NOMO-1 treated with DMSO at 0.1 percent for 48 hours (cell line): ENCODE results near the gene YIPF4.
"Not testable (repeated sequence)": the region's sequence is repeated elsewhere in the genome, so short reads cannot be mapped to it uniquely, and the experiment has no call there.

Source experiments
- DNase-seq: peaks from one replicate; lab custom pipeline; 2025; ENCODE audit not compliant: unreplicated experiment; lab: John Stamatoyannopoulos, UW

YIPF4 gene

DNA sequence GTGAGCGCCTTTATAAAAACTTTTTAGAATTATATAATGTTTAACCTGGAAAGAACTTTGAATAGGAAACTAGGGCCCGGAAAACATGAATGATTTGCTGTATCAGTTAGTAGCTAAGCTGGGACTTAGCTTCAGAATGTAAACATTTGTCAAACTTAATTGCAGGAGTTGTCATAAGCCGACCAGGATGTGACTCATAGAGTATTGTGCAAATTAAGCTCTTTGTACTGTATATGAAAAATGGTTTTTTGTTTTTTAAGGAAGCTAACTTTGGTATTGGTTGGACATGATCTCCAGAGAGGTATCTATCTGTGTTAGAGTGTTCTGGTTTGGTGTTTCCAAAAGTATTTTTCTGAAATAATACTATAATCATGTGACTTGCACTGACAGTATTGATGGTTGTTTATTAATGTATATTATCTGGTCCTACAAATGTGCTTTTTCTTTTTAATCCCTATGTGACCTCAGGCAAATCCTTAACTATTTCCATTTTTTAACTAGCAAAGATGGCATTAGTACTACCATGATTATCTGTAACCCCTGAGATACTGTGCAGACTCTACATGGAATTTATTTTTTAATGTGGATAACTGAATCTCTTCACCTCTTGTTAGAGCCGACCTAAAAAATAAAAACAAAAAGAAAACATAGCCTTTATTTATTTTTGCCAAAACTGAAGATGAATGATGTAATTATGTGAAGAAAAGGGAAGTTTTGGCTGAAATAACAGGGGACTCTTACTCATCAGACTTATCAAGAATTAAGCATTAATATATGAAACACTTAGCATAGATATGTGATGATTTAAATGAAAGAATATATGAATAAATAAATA is 11.7 kb downstream of the YIPF4 start:
- DNase-seq: peak; percentile 95

DNA sequence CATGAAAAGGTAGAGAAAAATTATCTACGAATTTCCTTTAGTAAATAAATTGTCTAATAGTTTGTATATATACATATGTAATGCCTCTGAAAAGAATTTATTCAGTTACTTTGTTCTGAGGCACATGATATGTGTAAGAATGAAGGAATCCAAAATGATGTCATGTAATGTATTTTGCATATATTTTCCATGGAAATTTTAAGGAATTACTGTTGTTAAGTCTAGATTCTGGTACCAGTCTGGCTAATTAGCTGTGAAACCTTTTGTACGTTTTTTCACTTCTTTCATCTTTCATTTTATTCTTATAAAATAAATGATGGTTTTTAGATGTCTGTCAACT is 12.3 kb downstream of the YIPF4 start:
- no peak for DNase-seq

DNA sequence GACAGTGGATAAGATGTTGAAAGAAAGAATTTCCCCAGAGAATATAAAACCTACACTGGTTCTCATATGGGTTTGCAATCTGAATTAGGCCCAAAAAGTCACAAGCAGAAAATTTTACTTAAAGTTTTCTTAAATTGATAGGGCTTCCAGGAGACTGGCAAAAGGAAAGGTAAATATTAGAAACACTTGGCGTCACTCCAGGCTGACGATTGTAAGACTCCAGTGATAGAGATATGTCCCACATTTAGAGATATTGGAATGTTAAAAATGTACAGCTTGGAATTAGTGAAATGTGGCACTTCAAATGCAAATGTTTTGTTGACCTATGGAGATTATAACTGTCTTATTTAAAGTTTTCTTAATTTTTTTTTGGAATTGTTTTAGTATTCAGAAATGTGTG is 14.0 kb downstream of the YIPF4 start:
- no peak for DNase-seq

DNA sequence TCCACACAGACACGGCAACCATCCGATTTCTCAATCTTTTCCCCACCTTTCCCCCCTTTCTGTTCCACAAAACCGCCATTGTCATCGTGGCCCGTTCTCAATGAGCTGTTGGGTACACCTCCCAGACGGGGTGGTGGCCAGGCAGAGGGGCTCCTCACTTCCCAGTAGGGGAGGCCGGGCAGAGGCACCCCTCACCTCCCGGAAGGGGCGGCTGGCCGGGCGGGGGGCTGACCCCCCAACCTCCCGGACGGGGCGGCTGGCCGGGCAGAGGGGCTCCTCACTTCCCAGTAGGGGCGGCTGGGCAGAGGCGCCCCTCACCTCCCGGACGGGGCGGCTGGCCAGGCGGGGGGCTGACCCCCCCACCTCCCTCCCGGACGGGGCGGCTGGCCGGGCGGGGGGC is 15.8 kb downstream of the YIPF4 start:
- not testable (repeated sequence) for DNase-seq

DNA sequence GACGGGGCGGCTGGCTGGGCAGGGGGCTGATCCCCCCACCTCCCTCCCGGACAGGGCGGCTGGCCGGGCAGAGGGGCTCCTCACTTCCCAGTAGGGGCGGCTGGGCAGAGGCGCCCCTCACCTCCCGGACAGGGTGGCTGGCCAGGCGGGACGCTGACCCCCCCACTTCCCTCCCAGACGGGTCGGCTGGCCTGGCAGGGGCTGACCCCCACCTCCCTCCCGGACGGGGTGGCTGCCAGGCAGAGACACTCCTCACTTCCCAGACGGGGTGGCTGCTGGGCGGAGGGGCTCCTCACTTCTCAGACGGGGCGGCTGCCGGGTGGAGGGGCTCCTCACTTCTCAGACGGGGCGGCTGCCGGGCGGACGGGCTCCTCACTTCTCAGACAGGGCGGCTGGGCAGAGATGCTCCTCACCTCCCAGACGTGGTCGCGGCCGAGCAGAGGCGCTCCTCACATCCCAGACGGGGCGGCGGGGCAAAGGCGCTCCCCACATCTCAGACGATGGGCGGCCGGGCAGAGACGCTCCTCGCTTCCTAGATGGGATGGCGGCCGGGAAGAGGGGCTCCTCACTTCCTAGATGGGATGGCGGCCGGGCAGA is 16.4 kb downstream of the YIPF4 start:
- not testable (repeated sequence) for DNase-seq

DNA sequence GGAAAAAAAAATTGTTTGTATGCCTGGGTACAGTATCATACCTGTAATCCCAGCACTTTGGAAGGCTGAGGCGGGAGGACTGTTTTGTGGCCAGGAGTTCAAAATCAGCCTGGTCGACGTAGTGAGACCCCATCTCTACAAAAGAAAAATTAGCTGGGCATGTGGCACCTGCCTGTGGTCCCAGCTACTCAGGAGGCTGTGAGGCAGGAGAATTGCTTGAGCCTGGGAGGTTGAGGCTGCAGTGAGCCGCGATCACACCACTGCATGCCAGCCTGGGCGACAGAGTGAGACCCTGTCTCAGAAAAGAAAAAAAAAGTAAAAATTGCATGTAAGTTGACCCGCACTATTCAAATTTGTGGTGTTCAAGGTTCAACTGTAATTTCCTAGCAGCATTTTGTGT is 32.9 kb downstream of the YIPF4 start:
- no peak for DNase-seq

DNA sequence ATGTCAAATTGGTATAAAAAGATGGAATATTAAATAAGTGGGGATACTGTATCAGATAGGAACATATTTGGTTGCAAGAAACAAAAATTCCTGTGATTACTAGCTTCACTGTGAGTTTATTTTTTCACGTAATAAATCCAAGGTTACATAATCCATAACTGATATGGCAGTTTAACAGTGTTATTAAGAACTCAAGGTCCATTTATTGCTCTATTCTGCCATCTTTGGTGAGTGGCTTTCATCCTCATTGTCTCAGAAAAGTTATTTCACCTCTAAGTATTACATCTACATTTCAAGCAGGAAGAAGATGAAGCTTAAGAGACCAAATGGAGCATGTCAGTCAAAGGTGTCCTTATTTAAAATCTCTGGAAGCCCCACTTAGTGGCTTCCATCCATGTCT is 37.2 kb downstream of the YIPF4 start:
- DNase-seq: no peak

DNA sequence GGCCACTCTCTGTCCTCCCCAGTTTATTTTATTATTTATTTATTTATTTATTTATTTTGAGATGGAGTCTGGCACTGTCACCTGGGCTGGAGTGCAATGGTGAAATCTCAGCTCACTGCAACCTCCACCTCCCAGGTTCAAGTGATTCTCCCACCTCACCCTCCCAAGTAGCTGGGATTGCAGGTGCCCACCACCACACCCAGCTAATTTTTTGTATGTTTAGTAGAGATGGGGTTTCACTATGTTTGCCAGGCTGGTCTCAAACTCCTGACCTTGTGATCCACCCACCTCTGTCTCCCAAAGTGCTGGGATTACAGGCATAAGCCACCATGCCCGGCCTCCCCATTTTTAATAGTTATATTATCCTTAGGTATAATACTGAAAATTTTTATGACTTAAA is 51.0 kb downstream of the YIPF4 start:
- not testable (repeated sequence) for DNase-seq

DNA sequence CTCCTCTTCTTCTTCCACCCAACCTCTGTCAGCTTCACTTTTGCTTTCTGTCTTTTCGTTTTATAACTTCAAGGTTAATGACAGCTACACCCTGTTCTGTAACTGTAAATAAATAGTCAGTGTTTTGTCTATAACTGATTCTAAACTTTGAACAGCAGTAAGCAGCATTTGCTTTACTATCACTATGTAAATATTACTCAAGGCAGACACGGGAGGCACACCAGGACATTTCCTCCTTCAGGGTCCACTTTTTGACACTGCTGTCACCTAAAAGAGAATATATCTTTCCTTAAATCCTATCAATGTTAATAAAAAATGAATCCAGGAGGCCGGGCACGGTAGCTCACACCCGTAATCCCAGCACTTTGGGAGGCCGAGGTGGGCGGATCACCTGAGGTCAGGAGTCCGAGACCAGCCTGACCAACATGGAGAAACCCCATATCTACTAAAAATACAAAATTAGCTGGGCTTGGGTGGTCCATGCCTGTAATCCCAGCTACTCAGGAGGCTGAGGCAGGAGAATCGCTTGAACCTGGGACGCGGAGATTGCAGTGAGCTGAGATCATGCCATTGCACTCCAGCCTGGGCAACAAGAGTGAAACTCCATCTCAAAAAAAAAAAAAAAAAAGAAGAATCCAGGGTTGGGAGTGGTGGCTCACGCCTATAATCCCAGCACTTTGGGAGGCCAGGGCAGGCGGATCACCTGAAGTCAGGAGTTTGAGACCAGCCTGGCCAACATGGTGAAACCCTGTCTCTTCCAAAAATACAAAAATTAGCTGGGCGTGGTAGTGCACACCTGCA is 51.7 kb downstream of the YIPF4 start:
- DNase-seq: not testable (repeated sequence)

DNA sequence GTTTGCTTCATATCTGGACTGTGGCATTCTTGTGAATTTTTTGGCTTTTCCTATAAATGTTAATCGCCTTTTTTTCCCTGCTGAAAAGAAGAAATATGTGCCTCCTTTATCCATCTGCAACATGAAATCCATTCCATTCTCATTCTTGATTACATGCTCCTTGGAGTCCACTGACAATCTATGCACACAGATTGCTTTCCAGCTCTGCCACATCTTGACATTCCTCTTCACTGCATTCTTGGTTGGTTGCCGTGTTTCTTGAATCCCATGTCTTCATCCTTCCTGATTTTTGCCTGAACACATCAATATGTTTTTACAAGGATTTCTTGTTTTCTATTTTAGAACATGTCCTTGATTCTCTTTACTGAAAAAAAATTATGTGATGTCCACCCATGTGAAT is 52.4 kb downstream of the YIPF4 start:
- no peak for DNase-seq

DNA sequence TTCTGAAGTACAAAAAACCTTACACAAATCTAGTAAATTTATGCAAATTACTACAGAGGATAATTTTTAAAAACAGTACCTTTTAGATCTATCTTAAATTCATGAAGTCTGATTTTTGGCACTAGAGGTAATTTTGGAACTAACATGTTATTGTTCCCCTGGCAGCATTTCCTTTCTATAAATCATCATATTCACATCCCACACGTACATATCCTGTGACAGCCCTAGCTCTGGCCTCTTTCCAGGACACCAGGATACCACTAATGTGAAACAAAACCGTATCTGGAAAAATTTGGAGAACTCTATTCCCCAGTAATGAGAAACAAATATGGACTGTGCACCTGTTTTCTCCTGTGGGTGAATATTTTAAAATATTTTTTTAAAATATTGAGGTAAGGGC is 65.1 kb downstream of the YIPF4 start:
- DNase-seq: no peak

DNA sequence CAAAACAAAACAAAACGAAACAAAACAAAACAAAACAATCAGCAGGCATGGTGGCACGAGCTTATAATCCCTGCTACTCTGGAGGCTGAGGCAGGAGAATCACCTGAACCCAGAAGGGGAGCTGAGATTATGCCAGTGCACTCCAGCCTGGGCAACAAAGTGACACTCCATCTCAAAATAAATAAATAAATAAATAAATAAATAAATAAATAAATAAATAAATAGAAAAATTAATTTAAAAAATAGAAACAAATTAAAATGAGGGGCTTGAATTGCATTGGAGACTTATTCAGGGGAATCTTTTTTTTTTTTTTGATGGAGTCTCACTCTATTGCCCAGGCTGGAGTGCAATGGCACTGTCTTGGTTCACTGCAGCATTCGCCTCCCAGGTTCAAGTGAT is 73.1 kb downstream of the YIPF4 start:
- not testable (repeated sequence) for DNase-seq

DNA sequence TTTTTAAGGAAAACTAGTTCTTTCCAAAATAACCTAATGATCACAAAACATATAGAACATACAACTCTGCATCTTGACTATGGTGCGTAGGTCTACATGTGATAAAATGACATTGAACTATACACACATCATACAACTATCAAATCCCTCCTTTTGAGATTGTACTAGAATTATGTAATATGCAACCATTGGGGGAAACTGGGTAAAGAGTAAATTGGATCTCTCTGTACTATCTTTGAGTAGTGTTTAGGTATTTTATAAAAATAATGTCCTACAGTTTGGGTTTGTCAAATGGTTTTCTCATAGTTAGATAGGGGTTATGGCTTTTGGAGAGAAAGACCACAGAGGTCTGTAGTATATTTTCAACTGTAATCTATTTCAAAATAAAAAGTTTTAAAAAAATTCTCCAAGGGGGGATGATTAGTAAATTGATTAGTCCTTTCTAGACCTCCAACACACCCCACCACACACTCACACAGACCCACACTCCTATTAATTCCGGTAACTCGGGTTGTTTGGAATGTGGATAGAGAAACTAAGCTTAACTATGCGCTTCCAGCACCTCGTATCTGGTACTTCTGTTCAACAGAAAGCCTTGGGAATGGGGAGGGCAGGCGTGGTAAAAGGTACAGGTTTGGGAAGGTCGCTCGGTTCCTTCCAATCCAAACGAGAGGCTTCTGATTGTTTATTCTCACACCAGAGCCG is 78.4 kb downstream of the YIPF4 start:
- peak; percentile 27 for DNase-seq

DNA sequence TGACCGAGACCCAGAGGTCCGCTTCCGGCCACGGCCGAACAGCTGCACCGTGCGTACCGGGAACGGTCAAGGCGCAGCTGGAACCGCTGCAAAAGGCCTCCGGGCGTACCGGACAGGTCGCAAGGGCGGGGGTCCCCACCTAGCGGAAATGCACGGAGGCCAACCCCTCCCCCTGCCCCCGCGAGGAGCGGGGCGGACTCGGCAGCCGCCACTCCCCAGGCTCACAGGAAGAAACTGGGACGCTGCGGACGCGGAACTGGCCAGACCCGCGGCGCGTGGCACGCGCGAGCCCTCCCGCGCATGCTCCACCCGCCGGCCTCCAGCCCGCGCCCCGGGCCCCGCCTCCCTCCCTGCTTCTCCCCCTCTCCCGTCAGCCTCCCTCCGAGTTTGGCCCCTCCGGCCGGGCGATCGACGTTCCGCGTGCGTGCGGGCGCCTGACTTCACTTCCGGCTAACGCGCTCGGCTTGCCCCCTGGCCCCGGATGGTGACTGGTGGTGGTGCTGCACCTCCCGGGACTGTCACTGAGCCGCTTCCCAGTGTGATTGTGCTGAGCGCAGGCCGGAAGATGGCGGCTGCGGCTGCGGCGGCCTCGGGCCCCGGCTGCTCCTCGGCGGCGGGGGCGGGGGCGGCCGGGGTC is 79.1 kb downstream of the YIPF4 start, which contains the start of gene BIRC6:
BIRC6 (plus strand) TSS at position 343 of the 637 bp plus-strand sequence; CDS start at position 482, 139 bp downstream.
- peak; percentile 97 for DNase-seq

DNA sequence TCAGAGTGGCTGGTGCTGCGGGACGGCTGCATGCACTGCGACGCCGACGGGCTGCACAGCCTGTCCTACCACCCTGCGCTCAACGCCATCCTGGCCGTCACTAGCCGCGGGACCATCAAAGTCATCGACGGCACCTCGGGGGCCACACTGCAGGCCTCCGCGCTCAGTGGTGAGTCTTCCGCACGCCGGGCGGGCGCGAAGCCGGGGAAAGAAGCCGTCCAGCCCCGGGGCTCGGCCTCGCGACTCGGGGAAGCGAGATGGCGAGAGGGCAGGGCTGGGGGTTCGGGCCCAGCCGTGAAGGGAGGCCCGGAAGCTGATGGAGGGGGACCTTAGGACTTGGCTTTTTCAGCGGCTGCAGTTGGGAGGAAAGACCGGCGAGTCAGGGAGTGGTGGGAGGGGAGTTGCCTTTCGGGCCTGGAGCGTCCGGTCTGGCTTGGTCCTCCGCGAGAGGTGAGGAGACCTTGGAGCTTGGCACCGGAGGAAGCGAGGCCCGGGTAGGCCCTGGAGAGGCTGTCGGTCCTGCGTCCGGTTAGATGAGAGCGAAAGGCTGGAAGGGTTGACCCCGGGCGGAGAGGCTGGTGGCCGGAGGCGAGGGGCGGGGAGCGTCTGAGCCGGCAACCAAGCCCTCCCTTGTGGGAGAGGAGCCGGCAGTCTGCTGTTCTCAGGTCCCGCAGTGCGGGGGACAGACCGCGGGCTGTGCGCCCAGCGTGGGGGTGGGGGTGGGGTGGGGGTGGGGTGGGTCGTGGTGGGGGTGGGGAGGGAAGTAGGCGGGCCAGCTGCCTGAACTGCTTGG is 79.8 kb downstream of the YIPF4 start:
- no peak for DNase-seq

DNA sequence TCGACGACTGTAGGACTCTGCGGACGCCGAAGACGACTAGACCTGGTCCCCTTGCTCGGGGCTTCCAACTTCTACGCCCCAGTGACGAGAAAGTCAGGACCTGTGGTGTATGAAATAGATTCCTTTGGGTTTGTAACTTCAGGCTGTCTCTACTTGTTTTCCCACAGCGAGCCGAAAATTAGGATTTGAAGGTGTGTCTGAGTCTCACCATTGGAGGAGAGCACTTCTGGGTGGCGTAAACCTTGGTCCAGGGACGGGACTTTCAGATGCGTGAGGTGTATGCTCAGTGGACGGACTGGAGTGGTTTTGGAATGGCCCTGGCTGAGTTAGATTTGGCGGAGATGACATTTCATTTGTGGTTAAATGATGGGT is 80.4 kb downstream of the YIPF4 start:
- DNase-seq: no peak

DNA sequence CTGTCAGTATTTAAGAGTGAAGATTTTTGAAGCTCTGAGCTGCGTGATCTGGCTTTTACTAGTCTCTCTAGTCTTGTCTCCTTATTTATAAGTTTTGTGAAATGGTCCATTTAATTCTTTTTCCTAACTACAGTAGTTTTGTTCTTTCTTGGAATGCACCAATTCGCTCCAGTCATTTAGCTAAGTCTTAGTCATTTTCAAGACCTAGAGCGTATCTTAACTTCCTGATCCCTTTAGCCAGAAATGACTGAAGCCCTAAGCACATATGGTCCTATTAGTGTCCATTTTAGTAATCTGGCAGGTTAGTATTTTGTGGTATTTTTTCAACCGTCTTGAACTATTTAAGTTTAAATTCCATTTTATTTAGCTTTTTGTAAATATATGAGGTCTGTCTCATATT is 82.7 kb downstream of the YIPF4 start:
- DNase-seq: no peak

DNA sequence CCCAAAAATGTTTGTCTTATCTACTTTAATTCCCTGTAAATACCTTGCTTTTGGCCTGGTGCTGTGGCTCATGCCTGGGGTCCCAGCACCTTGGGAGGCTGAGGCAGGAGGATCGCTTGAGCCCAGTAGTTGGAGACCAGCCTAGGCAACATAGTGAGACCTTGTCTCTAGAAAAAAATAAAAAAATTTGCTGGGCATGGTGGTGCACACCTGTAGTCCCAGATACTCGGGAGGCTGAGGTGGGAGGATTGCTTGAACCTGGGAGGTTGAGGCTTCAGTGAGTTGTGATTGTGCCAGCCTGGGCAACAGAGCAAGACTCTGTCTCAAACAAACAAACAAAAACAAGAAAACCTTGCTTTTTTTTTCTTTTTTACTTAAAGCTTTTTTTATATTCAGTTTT is 85.3 kb downstream of the YIPF4 start:
- DNase-seq: not testable (repeated sequence)

DNA sequence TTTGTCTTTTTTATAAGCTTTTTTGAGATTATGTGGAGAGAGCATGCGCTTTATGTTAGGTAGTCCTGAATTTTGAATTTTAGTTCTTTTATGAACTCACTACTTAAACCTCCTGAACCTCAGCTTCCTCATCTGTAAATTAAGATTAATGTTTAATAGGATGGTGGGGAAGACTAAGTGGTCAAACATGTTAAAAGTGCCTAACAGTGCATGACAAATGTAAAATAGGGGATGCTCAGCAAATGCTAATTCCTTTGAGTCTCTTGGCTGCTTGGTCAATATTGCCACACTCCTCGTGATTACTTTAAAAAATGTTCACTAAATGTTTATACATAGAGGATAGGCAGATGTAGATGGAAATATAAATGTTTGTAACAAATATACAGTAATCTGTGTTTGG is 85.9 kb downstream of the YIPF4 start:
- DNase-seq: no peak

DNA sequence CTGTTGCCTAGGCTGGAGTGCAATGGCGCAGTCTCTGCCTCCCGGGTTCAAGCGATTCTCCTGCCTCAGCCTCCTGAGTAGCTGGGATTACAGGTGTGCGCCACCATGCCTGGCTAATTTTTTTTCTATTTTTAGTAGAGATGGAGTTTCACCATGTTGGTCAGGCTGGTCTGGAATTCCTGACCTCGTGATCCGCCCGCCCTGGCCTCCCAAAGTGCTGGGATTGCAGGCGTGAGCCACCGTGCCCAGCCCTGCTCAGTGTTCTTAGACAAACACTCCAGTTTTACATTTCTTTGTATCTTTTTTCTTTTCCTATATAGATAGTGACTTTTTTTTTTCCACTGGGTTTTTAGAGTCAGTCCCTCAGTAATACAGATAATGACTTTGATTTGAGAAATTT is 86.6 kb downstream of the YIPF4 start:
- DNase-seq: not testable (repeated sequence)
